DOHH2 (cell line): ENCODE data around the gene ATP8A2.

Source experiments
- H3F3A ChIP-seq: fragments of 200-600 bp; sonication (generic), shearing (Covaris generic); 2 replicates; pipeline ENCODE4 v1.6.0; 2016; ENCODE audit warnings: antibody characterized with exemption, mild to moderate bottlenecking; ENCODE audit not compliant: control insufficient read depth, insufficient read depth
- H3K27ac ChIP-seq: fragments of 200-600 bp; sonication (generic); 2 replicates; pipeline ENCODE4 v1.5.1; 2014; ENCODE audit warnings: low read depth, mild to moderate bottlenecking, low read length, moderate library complexity
- H3K27me3 ChIP-seq: fragments of 200-600 bp; sonication (generic); 2 replicates; pipeline ENCODE4 v1.6.1; 2014; ENCODE audit warnings: mild to moderate bottlenecking, low read length, mixed read lengths; ENCODE audit not compliant: control insufficient read depth
- H3K36me3 ChIP-seq: fragments of 200-600 bp; sonication (generic); 2 replicates; pipeline ENCODE4 v1.6.1; 2014; ENCODE audit warnings: mild to moderate bottlenecking, low read length, moderate library complexity, mixed read lengths; ENCODE audit not compliant: control insufficient read depth
- H3K4me1 ChIP-seq: fragments of 200-600 bp; sonication (generic); 2 replicates; pipeline ENCODE4 v1.6.1; 2014; ENCODE audit warnings: mild to moderate bottlenecking, low read length, mixed read lengths; ENCODE audit not compliant: control insufficient read depth
- H3K4me2 ChIP-seq: fragments of 200-600 bp; sonication (generic); 2 replicates; pipeline ENCODE4 v1.6.0; 2014; ENCODE audit warnings: mild to moderate bottlenecking, low read length, moderate library complexity
- H3K4me3 ChIP-seq: fragments of 200-600 bp; sonication (generic); 2 replicates; pipeline ENCODE4 v1.5.1; 2014; ENCODE audit warnings: mild to moderate bottlenecking, low read length, mixed read lengths
- H3K79me2 ChIP-seq: fragments of 200-600 bp; sonication (generic); 2 replicates; pipeline ENCODE4 v1.6.1; 2014; ENCODE audit warnings: mild to moderate bottlenecking, low read length, mixed read lengths; ENCODE audit not compliant: control insufficient read depth
- H3K9me2 ChIP-seq: fragments of 200-600 bp; sonication (generic); replicated peaks from 2 replicates; pipeline ENCODE4 v1.6.1; 2014; ENCODE audit warnings: mild to moderate bottlenecking, low read length, mixed read lengths; ENCODE audit not compliant: control insufficient read depth
- H3K9me3 ChIP-seq: fragments of 200-600 bp; sonication (generic); 2 replicates; pipeline ENCODE4 v1.6.1; 2014; ENCODE audit warnings: antibody characterized with exemption, low read length, mixed read lengths; ENCODE audit not compliant: control insufficient read depth, insufficient read depth
- H4K20me1 ChIP-seq: fragments of 200-600 bp; sonication (generic); 2 replicates; pipeline ENCODE4 v1.6.0; 2014; ENCODE audit warnings: low read depth, mild to moderate bottlenecking, antibody characterized with exemption, low read length, moderate library complexity; ENCODE audit not compliant: control insufficient read depth, insufficient read depth
- EZH2phosphoT487 ChIP-seq: fragments of 200-600 bp; sonication (generic); IDR thresholded peaks from 2 replicates; pipeline ENCODE4 v1.6.1; 2017; ENCODE audit warnings: borderline replicate concordance, mild to moderate bottlenecking, antibody characterized with exemption, low read length, moderate library complexity, mixed read lengths
- TF ChIP-seq, protein P1 (sequence below): fragments of 200-600 bp; sonication (generic); IDR thresholded peaks from one replicate; pipeline ENCODE4 v1.5.1; 2014; ENCODE audit warnings: antibody characterized with exemption, mild to moderate bottlenecking, low read depth, low read length; ENCODE audit not compliant: poor library complexity, severe bottlenecking

Gene ATP8A2

DNA sequence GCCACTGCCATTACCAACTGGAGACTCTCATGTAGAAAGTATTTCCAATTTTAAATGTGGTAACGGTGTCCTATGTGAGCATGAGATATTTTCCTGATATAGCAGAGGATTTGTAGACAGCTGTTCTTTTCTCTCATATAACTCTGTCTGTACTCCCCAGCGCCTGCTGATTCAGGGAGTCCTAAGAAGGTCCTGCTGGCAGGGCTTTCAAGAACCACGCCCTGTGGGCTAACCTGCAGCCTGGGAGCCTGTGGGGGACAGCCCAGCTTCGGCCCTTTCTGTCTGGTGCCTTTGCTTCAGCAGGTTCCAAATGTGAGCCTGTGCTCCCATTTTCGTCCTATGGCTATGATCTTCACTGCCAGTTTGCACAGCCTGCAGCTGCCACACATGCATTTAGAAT is 316.8 kb downstream of the ATP8A2 start:
- Histone ChIP-seq H3K4me1 (no peaks in the 10 kb centered on the region), H3K79me2 (no peaks in the 10 kb centered on the region), H4K20me1 (no peaks in the 10 kb centered on the region), H3K4me3 (no peak overlapping the region), H3K9me2 (no peaks in the 10 kb centered on the region), H3K27ac (no peak overlapping the region), H3K4me2 (no peak overlapping the region), H3K9me3 (no peaks in the 10 kb centered on the region), H3K27me3 (no peaks in the 10 kb centered on the region), H3K36me3 (no peaks in the 10 kb centered on the region), H3F3A (no peaks in the 10 kb centered on the region)
- TF ChIP-seq EZH2phosphoT487: no peak
- TF ChIP-seq, protein P1, sequence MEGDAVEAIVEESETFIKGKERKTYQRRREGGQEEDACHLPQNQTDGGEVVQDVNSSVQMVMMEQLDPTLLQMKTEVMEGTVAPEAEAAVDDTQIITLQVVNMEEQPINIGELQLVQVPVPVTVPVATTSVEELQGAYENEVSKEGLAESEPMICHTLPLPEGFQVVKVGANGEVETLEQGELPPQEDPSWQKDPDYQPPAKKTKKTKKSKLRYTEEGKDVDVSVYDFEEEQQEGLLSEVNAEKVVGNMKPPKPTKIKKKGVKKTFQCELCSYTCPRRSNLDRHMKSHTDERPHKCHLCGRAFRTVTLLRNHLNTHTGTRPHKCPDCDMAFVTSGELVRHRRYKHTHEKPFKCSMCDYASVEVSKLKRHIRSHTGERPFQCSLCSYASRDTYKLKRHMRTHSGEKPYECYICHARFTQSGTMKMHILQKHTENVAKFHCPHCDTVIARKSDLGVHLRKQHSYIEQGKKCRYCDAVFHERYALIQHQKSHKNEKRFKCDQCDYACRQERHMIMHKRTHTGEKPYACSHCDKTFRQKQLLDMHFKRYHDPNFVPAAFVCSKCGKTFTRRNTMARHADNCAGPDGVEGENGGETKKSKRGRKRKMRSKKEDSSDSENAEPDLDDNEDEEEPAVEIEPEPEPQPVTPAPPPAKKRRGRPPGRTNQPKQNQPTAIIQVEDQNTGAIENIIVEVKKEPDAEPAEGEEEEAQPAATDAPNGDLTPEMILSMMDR: no peak

DNA sequence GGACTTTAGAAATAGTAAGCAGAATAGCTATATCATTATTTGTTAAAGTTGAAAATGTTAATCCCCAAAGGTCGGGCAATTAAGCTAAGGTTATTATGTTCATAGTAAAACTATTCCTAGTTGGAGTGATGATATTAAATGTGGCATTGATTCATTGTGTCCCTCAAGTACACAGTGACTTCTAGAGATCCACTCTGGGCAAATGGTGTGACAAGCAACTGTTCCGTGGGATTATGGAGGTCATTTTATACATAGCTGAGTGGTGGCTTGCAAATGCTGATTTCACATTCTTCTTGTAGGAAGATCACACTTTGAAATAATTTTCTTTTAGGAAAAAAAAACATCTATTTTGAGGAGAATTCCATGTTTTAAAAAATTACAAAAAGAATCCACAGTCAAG is 317.8 kb downstream of the ATP8A2 start:
- Histone ChIP-seq H3K9me2 (no peaks in the 10 kb centered on the region), H4K20me1 (no peaks in the 10 kb centered on the region), H3K9me3 (no peaks in the 10 kb centered on the region), H3F3A (no peaks in the 10 kb centered on the region), H3K36me3 (no peaks in the 10 kb centered on the region), H3K79me2 (no peaks in the 10 kb centered on the region), H3K27me3 (no peaks in the 10 kb centered on the region), H3K27ac (no peak overlapping the region), H3K4me3 (no peak overlapping the region), H3K4me2 (no peak overlapping the region), H3K4me1 (no peaks in the 10 kb centered on the region)
- TF ChIP-seq, protein P1: no peak
- no peak for TF ChIP-seq EZH2phosphoT487

- TF ChIP-seq, protein P1: no peak
- no peak for TF ChIP-seq EZH2phosphoT487
Measured at GRCh38 chr13:25690582-25690981, 318.8 kb downstream of the ATP8A2 start.

DNA sequence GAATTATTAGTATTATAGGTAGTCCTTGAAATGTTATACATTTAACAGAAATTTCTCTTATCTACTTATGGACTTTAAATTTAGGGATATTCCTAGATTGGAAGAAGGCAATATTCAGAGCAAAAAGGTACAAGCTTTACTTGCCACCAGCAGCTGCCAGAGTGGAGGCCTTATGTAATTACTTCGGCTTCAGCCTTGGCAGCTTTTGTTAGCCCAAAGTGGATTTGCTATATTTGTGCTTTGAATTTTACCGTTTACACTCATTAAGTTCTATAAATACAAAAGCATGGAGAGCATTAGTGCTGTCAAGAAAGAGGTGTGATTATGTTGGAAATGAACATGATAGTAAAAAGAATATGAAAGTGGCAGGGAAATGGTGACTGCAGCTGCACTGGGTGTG is 319.9 kb downstream of the ATP8A2 start:
- H3K27ac ChIP-seq: no peak overlapping the region
- TF ChIP-seq, protein P1: no peak
- TF ChIP-seq EZH2phosphoT487: no peak
- H4K20me1 ChIP-seq: no peaks in the 10 kb centered on the region
- no peaks in the 10 kb centered on the region for H3K36me3 ChIP-seq
- H3K4me2 ChIP-seq: no peak overlapping the region
- no peaks in the 10 kb centered on the region for H3F3A ChIP-seq
- H3K9me3 ChIP-seq: no peaks in the 10 kb centered on the region
- no peaks in the 10 kb centered on the region for H3K4me1 ChIP-seq
- H3K27me3 ChIP-seq: no peaks in the 10 kb centered on the region
- H3K4me3 ChIP-seq: no peak overlapping the region
- no peaks in the 10 kb centered on the region for H3K79me2 ChIP-seq
- no peaks in the 10 kb centered on the region for H3K9me2 ChIP-seq

More at GRCh38 chr13:25690582-25690981, 318.8 kb downstream of the ATP8A2 start:
- no peaks in the 10 kb centered on the region for H3F3A ChIP-seq
- no peaks in the 10 kb centered on the region for H3K4me1 ChIP-seq
- no peaks in the 10 kb centered on the region for H4K20me1 ChIP-seq
- no peaks in the 10 kb centered on the region for H3K79me2 ChIP-seq
- no peak overlapping the region for H3K4me2 ChIP-seq
- no peaks in the 10 kb centered on the region for H3K9me3 ChIP-seq
- no peaks in the 10 kb centered on the region for H3K36me3 ChIP-seq
- no peaks in the 10 kb centered on the region for H3K9me2 ChIP-seq
- H3K27ac ChIP-seq: no peak overlapping the region
- H3K27me3 ChIP-seq: no peaks in the 10 kb centered on the region
- H3K4me3 ChIP-seq: no peak overlapping the region
